GM10266 (cell line): Measurements from ENCODE around the gene NNMT.

Source experiments
- DNase-seq: peaks from one replicate; pipeline ENCODE4 v3.0.0; 2012; ENCODE audit errors: extremely low spot score
- CTCF ChIP-seq: IDR thresholded peaks from 2 replicates; pipeline ENCODE4 v1.5.1; 2012; ENCODE audit warnings: mild to moderate bottlenecking, low read depth; ENCODE audit not compliant: control insufficient read depth, insufficient read depth; ENCODE audit errors: missing control alignments

NNMT gene

GRCh38 chr11:114346709-114347141 lies 50.5 kb downstream of the NNMT start:
- TF ChIP-seq CTCF, result no peak
- no peak for DNase-seq

GRCh38 chr11:114348200-114349191 lies 52.3 kb downstream of the NNMT start:
- peak; percentile 59 for TF ChIP-seq CTCF
- DNase-seq, result peak; percentile 10

GRCh38 chr11:114350022-114350421 lies 53.8 kb downstream of the NNMT start:
- TF ChIP-seq CTCF, result no peak

GRCh38 chr11:114353443-114353842 lies 57.2 kb downstream of the NNMT start:
- TF ChIP-seq CTCF, result no peak
- DNase-seq, result no peak

More at GRCh38 chr11:114350022-114350421, 53.8 kb downstream of the NNMT start:
- no peak for DNase-seq

- no peak for TF ChIP-seq CTCF
- DNase-seq, result no peak
Observed at GRCh38 chr11:114354076-114354475, 57.9 kb downstream of the NNMT start.

- no peak for TF ChIP-seq CTCF
- DNase-seq, result no peak
Observed at GRCh38 chr11:114358716-114359115, 62.5 kb downstream of the NNMT start.

- TF ChIP-seq CTCF, result no peak
- DNase-seq, result no peak
Observed at GRCh38 chr11:114359342-114359741, 63.1 kb downstream of the NNMT start.
